Nephron (organoid): ENCODE results near the gene ABHD4.

Experiments
- H3K27ac Mint-ChIP-seq, 3 experiments: 2 replicates each; pipeline ENCODE4 v1.8.0; 2020; ENCODE audit warnings: mixed read lengths in 3 of 3, mild to moderate bottlenecking in 2 of 3, moderate library complexity in 1 of 3
- H3K27me3 Mint-ChIP-seq: 2 replicates; pipeline ENCODE4 v1.8.0; 2021; ENCODE audit warnings: low read depth, mild to moderate bottlenecking, moderate library complexity, mixed read lengths
- H3K36me3 Mint-ChIP-seq: 2 replicates; pipeline ENCODE4 v1.8.0; 2020; ENCODE audit warnings: low read depth, mixed read lengths
- H3K4me1 Mint-ChIP-seq: 2 replicates; pipeline ENCODE4 v1.8.0; 2020; ENCODE audit warnings: mixed read lengths
- H3K4me3 Mint-ChIP-seq, 3 experiments: 2 replicates each; pipeline ENCODE4 v1.8.0; 2020; ENCODE audit warnings: mild to moderate bottlenecking in 3 of 3, mixed read lengths in 3 of 3, moderate library complexity in 2 of 3
- H3K9me3 Mint-ChIP-seq: 2 replicates; pipeline ENCODE4 v1.8.0; 2020; ENCODE audit warnings: mixed read lengths
- TF ChIP-seq, protein P1 (sequence below), 3 experiments: fragments of 200-600 bp; sonication (generic); IDR thresholded peaks; one replicate each; pipeline ENCODE4 v1.5.0; 2021; ENCODE audit warnings: antibody characterized with exemption in 3 of 3; ENCODE audit not compliant: unreplicated experiment in 3 of 3

Gene ABHD4

GRCh38 chr14:22601996-22602395 is 3.9 kb downstream of the ABHD4 start:
- TF ChIP-seq, protein P1, sequence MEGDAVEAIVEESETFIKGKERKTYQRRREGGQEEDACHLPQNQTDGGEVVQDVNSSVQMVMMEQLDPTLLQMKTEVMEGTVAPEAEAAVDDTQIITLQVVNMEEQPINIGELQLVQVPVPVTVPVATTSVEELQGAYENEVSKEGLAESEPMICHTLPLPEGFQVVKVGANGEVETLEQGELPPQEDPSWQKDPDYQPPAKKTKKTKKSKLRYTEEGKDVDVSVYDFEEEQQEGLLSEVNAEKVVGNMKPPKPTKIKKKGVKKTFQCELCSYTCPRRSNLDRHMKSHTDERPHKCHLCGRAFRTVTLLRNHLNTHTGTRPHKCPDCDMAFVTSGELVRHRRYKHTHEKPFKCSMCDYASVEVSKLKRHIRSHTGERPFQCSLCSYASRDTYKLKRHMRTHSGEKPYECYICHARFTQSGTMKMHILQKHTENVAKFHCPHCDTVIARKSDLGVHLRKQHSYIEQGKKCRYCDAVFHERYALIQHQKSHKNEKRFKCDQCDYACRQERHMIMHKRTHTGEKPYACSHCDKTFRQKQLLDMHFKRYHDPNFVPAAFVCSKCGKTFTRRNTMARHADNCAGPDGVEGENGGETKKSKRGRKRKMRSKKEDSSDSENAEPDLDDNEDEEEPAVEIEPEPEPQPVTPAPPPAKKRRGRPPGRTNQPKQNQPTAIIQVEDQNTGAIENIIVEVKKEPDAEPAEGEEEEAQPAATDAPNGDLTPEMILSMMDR (IDR thresholded peaks at IDR 0.05; ENCODE audit: unreplicated experiment in 3 of 3): no peak
- H3K27ac Mint-ChIP-seq: no peak overlapping the region
- H3K4me3 Mint-ChIP-seq: no peak overlapping the region
- H3K36me3 Mint-ChIP-seq: peaks cover 44% of the 10 kb centered on the region
- H3K27me3 Mint-ChIP-seq: peaks cover 6% of the 10 kb centered on the region
- H3K4me1 Mint-ChIP-seq: peaks cover 20% of the 10 kb centered on the region
- H3K9me3 Mint-ChIP-seq: no peaks in the 10 kb centered on the region

- Mint-ChIP-seq H3K36me3 (peaks cover 49% of the 10 kb centered on the region), H3K27me3 (peaks cover 6% of the 10 kb centered on the region), H3K4me1 (peaks cover 28% of the 10 kb centered on the region), H3K27ac (no peak overlapping the region), H3K4me3 (no peak overlapping the region), H3K9me3 (no peaks in the 10 kb centered on the region)
- TF ChIP-seq, protein P1 (IDR thresholded peaks at IDR 0.05; ENCODE audit: unreplicated experiment in 3 of 3): no peak
These were observed 4.8 kb downstream of the ABHD4 start for GRCh38 chr14:22602862-22603261.

GRCh38 chr14:22606380-22606779 is 8.3 kb downstream of the ABHD4 start:
- H3K4me3 Mint-ChIP-seq: no peak overlapping the region
- H3K36me3 Mint-ChIP-seq: peaks cover 75% of the 10 kb centered on the region
- H3K27ac Mint-ChIP-seq: no peak overlapping the region
- no peaks in the 10 kb centered on the region for H3K9me3 Mint-ChIP-seq
- no peaks in the 10 kb centered on the region for H3K27me3 Mint-ChIP-seq
- TF ChIP-seq, protein P1 (IDR thresholded peaks at IDR 0.05; ENCODE audit: unreplicated experiment in 3 of 3): no peak
- H3K4me1 Mint-ChIP-seq: peaks cover 11% of the 10 kb centered on the region

GRCh38 chr14:22607291-22607690 is 9.2 kb downstream of the ABHD4 start:
- Mint-ChIP-seq H3K4me1 (peaks cover 11% of the 10 kb centered on the region), H3K36me3 (peaks cover 76% of the 10 kb centered on the region)
- TF ChIP-seq, protein P1 (IDR thresholded peaks at IDR 0.05; ENCODE audit: unreplicated experiment in 3 of 3): no peak

GRCh38 chr14:22610931-22611330 is 12.8 kb downstream of the ABHD4 start:
- peaks cover 51% of the 10 kb centered on the region for H3K36me3 Mint-ChIP-seq
- H3K4me3 Mint-ChIP-seq: no peak overlapping the region
- peaks cover 2% of the 10 kb centered on the region for H3K9me3 Mint-ChIP-seq
- H3K27ac Mint-ChIP-seq: no peak overlapping the region
- H3K4me1 Mint-ChIP-seq: peaks cover 26% of the 10 kb centered on the region
- no peaks in the 10 kb centered on the region for H3K27me3 Mint-ChIP-seq
- TF ChIP-seq, protein P1 (IDR thresholded peaks at IDR 0.05; ENCODE audit: unreplicated experiment in 3 of 3): no peak

More at GRCh38 chr14:22607291-22607690, 9.2 kb downstream of the ABHD4 start:
- Mint-ChIP-seq H3K4me3 (no peak overlapping the region), H3K9me3 (no peaks in the 10 kb centered on the region), H3K27me3 (no peaks in the 10 kb centered on the region), H3K27ac (no peak overlapping the region)

DNA sequence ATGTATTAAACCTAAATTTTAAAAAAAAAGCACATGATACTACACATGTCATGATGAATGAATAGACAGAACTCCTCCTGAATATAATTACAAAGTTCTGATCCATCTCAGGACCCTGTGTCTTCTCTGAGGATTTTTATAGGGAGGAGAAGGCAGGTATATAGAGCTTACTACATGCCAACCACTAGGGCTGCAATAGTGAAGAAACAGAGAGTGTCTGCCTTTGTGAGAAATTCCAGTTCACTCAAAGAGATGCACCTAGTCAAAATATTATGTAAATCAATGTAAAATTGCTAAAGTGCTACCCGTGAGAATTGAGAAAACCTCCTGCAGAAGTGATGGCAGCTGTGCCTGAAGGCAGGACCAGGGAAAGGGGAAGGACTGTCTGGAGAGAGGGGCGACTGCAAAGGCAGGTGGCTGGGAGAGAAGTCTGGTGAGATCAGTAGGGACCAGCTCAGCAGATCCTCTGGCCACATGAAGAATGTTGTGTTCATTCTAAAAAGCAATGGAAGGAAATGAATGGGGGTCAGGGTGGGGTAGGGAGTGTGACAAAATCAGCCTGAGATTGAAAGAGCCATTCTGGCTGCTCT is 15.1 kb downstream of the ABHD4 start:
- Mint-ChIP-seq H3K36me3 (peaks cover 35% of the 10 kb centered on the region), H3K4me1 (peaks cover 16% of the 10 kb centered on the region), H3K27ac (peak overlapping the region; percentile 69 to 95 (median 76)), H3K9me3 (peaks cover 2% of the 10 kb centered on the region), H3K4me3 (peak overlapping the region in 1 of 3 experiments; percentile 5), H3K27me3 (no peaks in the 10 kb centered on the region)
- TF ChIP-seq, protein P1 (IDR thresholded peaks at IDR 0.05; ENCODE audit: unreplicated experiment in 3 of 3): no peak
